NCI-H1694 (cell line): Measurements from ENCODE around the gene PDZK1IP1.

ENCODE experiments used
- DNase-seq: peaks from one replicate; lab custom pipeline; 2025; lab: John Stamatoyannopoulos, UW

Gene PDZK1IP1

DNA sequence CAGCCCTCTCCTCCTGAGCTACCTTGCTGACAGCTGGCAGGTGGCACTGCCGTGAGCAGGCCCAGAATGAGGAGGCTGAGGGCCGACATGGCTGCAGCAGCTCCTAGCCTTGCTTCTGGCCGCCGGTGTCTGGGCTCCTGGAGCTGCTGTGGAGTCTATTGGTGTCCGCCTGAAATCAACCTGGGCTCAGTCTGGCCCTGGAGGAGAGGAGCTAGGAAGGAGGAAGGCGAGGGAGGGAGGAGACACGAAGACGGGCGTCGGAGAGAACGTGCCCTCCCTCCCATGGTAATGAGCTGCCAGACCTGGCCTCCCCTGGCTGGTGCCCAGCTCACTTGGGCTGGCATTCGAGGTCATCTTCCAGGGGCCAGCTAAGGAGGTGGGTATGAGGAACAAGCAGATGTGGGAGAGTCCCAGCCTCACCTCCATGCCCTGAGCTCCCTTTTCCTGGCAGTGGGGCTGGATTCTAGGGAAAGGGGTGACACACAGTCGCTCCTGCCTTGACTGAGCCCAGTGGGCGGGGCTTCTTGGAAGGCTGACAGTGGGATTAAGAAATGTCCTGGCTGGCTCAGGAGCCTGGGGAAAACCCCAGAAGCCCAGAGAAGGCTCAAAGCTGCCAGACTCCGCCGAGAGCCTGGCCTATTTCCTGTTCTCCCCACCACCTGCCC lies at the start of gene PDZK1IP1:
PDZK1IP1 (minus strand) TSS at position 193 of the 665 bp plus-strand sequence; CDS start at position 89, 104 bp downstream.
- DNase-seq, result no peak

GRCh38 chr1:47238935-47239592 lies 49.2 kb upstream of the PDZK1IP1 start:
- no peak for DNase-seq

DNA sequence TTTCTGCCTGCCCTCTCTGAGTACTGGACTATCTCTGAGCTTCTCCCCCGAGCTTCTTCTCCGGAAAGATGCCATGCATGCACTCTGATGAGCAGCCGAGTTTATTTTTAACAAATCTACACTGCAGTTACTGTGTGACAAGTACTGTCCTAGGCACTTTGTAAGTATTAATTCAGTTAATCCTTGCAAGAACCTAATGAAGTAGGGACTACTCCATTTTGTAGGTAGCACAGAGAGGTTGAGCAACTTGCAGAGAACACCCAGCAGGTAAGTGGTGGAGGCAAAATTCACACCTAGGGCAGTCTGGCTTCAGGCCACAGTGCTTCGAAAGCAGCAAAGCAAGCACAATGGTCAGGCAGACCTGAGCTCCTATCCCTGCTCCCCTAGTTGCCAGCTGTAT lies 46.0 kb upstream of the PDZK1IP1 start:
- no peak for DNase-seq

- DNase-seq, result no peak
Observed at GRCh38 chr1:47235241-47235681, 45.4 kb upstream of the PDZK1IP1 start.

DNA sequence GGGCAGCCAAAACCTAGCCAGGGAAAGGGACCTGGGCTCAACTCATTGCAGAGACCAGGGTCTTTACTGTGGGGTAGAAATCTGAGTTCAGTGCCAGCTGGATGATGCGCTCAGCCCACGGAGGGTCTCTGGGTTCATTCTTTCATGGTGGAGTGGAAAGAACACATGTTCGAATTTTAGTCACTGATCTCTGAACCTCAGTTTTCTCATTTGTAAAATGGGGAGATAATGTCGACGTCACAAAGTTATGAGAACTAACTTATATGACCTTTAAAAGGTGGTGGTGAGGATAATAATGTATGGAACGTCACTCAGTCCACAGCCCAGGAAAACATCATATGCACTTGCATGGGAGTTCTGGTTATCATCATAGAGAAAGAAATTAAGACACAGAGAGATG lies 43.4 kb upstream of the PDZK1IP1 start:
- no peak for DNase-seq

DNA sequence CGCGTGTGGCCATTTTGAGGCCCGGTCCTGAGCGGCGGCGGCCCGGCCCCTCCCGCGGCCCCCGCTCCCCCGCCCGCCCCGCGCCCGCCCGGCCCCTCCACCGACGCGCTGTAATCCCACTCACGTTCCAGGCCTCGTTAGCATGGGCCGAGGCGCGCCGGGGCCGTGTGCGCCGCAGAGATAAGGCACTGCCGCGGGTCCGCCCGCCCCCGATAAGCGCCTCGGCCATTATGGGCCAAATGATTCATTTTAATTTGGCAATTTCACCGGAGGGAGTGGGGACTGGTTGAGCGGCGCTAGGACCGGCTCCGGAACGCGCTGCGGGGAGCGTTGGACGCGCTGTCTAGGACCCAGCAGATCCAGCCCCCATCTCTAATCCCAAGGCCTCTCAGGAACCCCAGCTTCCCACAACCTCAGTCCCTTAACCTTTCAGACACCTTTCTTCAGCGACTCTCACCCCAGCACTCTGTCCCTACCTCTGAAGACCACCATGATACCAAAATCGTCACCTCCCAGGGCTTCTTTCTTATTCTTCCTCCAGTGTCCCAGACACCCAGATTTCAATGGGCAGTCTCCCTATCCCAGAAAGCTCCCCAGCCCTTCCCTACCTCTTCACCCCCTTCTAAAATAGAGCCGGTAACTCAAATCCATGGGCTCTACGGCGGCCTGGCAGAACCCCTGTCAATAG lies 42.5 kb upstream of the PDZK1IP1 start, which contains the start of gene TAL1:
TAL1 (minus strand) TSS at position 39 of the 688 bp plus-strand sequence. CDS start 6,337 bp downstream, outside the sequence.
- no peak for DNase-seq

DNA sequence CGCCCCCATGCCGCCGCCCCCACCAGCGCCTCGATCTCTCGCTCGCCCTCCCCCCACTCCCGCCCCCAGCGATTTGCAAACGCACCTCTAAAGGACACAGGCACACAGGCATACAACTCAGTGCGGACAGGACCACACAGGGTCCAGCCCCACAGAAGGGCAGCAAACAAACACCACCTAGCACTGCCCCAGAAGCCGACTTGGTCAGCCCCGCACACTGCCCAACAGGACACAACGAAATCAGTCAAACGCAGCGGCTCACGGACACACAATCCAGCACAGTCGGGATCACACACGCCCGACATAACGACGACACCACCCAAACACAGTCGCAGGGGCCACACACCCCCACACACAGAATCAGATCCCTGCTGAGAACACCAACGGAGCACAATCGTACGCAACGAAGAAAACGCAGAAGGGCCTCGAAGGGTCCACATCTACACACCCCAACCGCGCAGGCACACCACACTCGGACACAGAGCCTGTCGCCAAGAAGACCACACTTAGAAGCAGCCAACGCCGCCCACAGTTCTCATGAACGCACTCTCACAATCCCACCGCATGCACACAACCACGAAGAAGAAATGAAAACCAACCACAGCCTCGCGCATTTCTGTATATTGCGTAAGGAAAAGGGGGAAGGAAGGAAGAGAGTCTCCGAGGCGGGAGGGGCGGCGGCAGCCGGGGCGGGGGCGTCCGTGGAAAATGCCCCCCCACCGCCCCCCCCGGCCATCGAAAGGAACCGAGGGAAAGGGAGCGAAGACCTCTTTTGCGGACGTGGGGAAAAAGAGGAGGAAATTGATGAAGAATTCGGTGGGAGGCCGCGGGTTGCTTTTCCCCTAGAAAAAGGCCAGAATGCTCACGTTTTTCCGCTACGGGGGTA lies 41.7 kb upstream of the PDZK1IP1 start:
- no peak for DNase-seq

- DNase-seq, result no peak
Observed at GRCh38 chr1:47230692-47231300, 41.0 kb upstream of the PDZK1IP1 start.

- no peak for DNase-seq
Observed at GRCh38 chr1:47229886-47230691, 40.3 kb upstream of the PDZK1IP1 start.

DNA sequence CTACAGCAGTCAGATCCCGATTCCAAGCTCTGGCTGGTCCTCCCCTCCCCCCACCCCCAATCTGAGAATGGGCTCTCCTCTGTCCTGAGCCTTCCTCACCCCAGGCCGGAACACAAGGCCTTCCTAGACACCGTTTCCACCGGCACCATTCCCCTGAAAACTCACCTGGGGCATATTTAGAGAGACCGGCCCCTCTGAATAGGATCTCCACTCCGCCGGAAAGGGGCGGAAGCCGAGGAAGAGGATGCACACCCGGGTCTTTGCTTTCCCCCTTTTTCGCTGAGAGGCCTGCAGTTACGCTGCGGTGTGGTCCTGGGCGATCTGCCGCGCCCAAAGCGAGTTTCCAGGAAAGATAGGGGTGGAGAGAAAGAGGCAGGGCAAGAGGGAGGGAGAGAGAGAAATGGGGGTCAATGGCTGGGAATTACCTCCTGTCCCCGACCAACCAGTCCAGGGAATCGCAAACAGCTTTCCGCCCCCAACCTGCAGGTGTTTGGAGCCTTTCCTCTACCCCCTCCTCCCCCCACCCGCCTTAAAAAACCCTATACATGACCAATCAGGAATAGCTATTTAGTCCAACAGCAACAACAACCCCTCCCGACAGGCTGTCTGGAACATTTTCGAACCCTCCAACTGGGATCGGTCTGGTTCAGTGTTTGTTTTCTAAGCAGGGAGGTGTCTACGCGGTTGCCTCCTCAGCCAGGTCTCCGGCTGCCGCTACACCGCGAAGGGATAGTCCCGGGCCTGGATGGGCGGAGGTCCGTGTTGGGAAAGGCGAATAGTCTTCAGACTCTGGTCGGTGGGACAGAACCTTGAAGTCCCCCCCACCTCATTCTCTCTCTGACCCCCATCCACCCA lies 39.4 kb upstream of the PDZK1IP1 start:
- no peak for DNase-seq

DNA sequence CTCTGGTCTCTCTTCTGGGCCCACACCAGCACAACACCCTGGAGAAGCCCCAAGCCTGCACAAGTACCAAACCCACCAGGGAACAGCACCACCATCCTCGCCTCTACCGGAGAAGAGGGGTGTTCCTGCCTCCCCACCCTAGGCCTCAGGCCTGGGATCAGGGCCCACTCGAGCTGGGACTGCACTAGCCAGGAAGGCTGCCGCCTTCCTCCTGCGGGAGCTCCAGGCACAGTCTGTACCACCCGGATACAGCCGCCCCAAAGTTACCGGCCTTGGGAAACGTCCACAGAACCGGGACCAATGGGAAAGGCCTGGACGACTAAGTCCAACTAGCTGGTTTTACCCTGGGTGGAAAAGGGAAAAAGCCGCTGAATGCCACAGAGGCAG lies 38.8 kb upstream of the PDZK1IP1 start:
- no peak for DNase-seq

GRCh38 chr1:47227341-47228232 lies 37.8 kb upstream of the PDZK1IP1 start:
- DNase-seq, result no peak

GRCh38 chr1:47226839-47227215 lies 37.0 kb upstream of the PDZK1IP1 start:
- no peak for DNase-seq

GRCh38 chr1:47226121-47226838 lies 36.4 kb upstream of the PDZK1IP1 start:
- DNase-seq, result no peak

- no peak for DNase-seq
Observed at GRCh38 chr1:47225430-47226100, 35.7 kb upstream of the PDZK1IP1 start.

- no peak for DNase-seq
Observed at GRCh38 chr1:47224676-47225399, 35.0 kb upstream of the PDZK1IP1 start.
